Non-pigmented ciliary epithelial cell (primary cell): ENCODE measurements around the gene EEF1AKMT4.

ENCODE experiments used
- DNase-seq: peaks from one replicate; pipeline ENCODE4 v3.0.0-alpha.2; 2010; ENCODE audit warnings: low read depth

The EEF1AKMT4 gene

GRCh38 chr3:184298759-184299487 lies 49.5 kb downstream of the EEF1AKMT4 start, which contains the start of gene PSMD2:
TSS of gene PSMD2 (plus strand) at chr3:184299241. CDS start at chr3:184299267, 26 bp downstream.
- DNase-seq = peak; percentile 67

DNA sequence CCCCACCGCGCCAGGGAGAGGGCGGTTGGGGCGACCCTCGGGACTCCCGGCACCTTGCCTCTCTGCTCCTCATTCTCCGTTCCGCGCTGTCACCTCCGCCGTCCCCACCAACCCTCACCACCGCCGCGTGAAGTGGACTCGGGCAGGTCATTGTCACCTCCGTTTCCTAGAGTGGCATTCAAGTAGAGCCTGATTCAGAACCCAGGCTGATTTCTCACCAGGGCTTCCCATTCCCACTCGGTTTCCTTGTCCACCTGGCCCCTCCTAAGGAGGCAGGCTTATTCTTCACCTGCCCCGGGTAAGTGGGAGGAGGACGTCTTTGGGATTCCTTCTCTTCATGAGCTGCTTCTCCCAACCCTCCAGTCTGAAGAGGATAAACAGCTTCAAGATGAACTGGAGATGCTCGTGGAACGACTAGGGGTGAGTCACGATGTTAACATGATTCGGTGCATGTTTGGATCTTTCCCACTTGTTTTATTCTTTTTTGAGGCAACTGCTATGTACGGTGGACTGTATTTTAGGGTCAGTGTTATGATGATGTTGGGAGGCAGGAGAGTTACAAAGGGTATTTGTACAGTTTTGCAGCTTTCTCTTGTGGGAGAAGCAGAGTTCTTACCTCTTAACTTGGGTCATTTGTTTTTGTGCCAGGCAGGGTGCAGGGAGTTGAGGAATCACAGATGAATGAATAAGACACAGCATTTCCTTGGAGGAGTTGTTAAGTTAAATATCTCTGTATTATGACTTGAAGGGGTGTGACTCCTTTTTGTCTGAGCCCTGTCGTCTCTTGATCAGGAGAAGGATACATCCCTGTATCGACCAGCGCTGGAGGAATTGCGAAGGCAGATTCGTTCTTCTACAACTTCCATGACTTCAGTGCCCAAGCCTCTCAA lies 50.3 kb downstream of the EEF1AKMT4 start:
- no peak for DNase-seq

- DNase-seq = no peak
Observed at GRCh38 chr3:184300378-184300720, 50.9 kb downstream of the EEF1AKMT4 start.

DNA sequence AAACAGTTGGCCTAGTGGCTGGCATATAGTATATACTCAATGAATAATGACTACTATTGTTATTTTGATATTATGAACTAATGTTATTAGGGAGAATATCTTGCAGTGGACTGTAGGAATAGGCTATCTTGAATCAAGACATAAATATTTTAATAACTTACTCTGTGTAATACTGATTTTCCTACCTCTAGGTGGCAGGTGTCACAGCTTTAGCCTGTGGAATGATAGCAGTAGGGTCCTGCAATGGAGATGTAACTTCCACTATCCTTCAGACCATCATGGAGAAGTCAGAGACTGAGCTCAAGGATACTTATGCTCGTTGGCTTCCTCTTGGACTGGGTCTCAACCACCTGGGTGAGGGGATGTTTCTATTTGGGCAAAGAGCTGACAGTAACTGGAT lies 56.1 kb downstream of the EEF1AKMT4 start:
- no peak for DNase-seq

GRCh38 chr3:184306341-184306972 lies 57.0 kb downstream of the EEF1AKMT4 start:
- DNase-seq = no peak

DNA sequence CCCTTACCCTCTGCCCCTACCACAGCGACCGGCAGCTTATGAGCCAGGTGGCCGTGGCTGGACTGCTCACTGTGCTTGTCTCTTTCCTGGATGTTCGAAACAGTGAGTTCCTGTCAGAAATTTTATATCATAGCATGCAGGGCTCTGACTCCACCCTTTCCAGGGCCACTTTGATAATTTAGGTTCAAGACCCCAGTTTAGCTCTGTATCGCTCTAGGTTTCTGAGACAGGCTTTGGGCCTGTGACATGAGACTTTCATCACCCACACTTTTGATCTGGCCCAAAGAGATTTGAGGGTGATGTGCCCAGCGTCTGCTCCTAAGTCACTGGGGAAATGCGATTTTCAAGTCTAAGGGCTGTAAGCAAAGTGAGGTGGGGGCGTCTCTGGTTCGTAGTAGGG lies 58.4 kb downstream of the EEF1AKMT4 start:
- no peak for DNase-seq
